DMS79 treated with DMSO at 0.1 percent for 48 hours (cell line): Measurements from ENCODE around the gene ODAM.
"Not testable (repeated sequence)": the region's sequence is repeated elsewhere in the genome, so short reads cannot be mapped to it uniquely, and the experiment has no call there.

ENCODE experiments used
- DNase-seq: peaks from one replicate; lab custom pipeline; 2025; lab: John Stamatoyannopoulos, UW

The ODAM gene, protein sequence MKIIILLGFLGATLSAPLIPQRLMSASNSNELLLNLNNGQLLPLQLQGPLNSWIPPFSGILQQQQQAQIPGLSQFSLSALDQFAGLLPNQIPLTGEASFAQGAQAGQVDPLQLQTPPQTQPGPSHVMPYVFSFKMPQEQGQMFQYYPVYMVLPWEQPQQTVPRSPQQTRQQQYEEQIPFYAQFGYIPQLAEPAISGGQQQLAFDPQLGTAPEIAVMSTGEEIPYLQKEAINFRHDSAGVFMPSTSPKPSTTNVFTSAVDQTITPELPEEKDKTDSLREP

GRCh38 chr4:70195425-70195824, at the start of gene ODAM:
ODAM (plus strand) TSS chr4:70195725; CDS start chr4:70196544, 819 bp downstream.
- no peak for DNase-seq

DNA sequence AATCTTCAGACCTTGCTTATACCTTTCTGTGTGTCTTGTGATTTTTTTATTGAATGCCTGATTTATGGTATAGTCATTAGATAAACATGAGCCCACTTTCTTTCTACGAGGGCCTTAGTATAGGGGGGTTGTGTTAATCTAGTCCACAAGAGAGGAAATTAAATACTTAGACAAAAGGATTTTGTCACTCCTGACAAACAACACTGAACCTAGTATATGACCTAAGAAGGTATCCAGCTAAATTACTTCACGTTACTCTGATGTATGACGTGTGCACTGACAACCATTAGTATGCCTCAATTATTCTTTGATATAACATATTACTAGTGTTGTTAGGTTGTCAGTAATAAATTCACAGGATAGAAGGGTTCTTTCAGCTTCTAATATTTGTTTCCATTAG, 44.3 kb upstream of the ODAM start:
- no peak for DNase-seq

GRCh38 chr4:70152088-70152487, 43.4 kb upstream of the ODAM start:
- DNase-seq = no peak

DNA sequence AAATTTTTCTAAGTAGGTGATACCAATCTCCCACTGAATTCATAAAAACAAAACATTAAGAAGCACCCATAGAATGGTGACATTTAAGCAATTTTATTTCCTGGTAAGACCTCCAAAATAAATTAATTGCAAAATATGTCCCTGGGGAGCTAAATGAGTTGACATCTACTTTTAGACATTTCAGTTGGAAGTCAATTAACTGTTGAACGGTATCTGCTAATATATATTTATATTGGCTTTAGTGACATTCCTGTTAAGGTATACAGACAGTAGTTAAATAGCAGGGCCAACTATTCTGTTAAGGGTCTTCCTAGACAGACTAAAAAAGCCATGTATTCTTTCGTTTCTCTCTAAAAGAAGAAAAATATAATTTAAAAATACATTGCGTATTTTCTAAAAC, 41.6 kb upstream of the ODAM start, which contains the start of gene PRR27:
Gene PRR27 (plus strand): TSS at position 301 of the 400 bp plus-strand sequence. CDS start 139 bp downstream, outside the sequence.
- no peak for DNase-seq

- no peak for DNase-seq
Measured at GRCh38 chr4:70158576-70158975, 36.9 kb upstream of the ODAM start.

- no peak for DNase-seq
Measured at GRCh38 chr4:70177090-70177489, 18.4 kb upstream of the ODAM start.

DNA sequence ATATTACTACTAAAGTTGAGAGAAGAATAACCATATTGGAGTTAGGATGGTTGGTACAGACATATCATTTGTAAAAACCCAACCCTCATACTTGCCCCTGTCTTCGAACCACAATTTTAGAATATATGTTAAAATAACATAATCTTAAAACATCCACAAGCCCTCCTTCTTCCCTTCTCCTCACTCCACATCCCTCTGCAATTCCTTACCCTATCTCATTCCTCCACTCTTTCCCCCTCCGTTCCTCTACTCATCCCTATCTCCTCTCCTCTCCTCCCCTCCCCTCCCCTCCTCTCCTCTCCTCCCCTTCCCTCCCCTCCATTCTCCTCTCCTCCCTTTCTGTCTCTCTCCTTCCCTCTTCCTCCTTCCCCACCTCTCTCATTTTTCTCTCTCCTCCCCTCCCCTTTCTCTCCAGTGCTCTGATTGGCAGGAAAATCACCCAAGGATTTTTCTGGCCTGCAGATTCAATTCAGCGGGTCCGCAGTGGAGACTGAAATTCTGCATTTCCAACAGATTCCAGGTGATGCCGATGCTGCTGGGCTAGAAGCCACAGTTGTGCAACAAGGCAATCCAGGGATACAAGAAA, 17.4 kb upstream of the ODAM start:
- no peak for DNase-seq

- DNase-seq = no peak
Measured at GRCh38 chr4:70179811-70180210, 15.7 kb upstream of the ODAM start.

GRCh38 chr4:70181864-70182263, 13.7 kb upstream of the ODAM start:
- DNase-seq = no peak

DNA sequence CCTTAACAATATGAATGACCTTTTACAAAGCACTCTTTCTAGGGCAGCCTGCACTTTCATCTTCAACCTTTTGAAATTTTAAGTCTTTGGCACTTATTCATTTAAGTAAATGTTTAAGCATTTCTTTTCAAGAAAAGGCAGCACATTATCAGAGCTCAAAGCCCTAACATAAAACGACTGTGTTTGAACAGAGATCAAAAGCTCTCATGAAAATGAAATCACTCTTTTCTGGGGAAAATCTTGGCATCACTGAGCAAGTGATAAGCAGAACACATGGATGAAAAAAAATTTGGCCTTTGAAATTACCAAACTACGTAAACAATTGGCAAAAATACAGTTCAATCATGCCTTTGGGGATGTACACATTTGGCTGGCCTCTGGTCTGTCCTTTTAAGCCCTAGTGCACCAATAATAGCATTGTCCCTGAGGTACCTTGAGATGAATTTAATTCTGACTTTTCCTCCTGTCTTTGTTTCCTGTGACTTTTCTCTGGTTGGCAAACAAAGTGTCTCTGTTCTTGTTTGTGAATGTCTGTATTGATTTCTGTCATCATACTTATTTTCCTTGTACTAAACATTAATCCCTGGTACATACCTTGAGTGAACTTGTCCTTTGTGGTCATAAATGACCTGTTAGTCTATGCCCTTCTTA, 12.9 kb upstream of the ODAM start:
- DNase-seq = no peak

DNA sequence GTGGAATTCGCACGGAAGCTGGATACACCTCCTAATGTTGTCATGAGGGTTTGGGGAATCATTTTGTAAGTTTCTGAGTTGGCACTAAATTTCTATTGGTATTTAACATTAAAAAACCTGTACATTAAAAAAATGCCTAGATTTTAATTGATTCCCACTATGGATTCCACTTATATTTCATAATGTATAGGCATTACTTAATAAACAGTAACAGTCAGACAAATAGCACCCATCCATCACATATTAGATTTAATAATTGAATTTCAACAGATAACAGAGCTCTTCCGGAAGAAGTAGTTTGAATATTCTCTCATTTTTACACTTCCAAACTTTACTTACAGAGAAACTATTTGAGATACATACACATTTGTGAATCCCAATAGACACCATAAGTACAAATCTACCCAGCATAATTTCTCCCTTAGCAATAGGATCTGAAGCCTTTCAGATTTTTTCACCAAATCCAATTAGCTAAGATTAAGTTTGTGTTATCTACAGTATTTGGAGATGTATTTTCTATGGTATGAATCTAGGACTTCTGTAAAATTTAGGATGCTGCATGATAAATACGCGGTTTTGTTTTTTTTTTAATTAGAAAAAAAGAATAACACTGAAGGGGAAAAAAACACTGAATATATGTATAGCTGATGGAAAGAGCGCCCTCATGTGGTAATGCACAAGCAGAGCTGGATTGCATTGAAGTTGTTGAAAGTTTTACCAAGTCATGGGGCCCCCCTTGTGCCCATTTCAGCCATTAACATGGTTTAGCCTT, 12.2 kb upstream of the ODAM start:
- DNase-seq = no peak

- no peak for DNase-seq
Measured at GRCh38 chr4:70183940-70184246, 11.6 kb upstream of the ODAM start.

DNA sequence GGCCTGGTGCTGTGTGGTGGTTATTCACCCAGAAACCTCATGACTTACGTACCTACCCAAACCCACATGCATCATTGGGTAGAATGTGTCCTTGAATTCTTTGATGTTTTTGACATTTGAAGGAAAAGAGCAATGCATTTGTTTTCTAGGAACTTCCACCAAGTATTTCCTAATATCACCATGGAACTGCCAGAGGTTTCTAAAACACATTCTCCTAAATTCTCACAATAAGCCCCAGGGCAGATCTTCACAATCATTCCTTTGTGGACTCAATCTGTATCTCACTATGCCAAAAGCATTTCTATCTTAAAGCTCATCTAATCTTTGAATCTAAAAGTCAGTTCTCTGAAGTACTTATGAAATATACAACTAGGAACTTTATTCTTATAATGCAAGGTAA, 8.3 kb upstream of the ODAM start:
- no peak for DNase-seq

- no peak for DNase-seq
Measured at GRCh38 chr4:70190579-70190978, 4.9 kb upstream of the ODAM start.

DNA sequence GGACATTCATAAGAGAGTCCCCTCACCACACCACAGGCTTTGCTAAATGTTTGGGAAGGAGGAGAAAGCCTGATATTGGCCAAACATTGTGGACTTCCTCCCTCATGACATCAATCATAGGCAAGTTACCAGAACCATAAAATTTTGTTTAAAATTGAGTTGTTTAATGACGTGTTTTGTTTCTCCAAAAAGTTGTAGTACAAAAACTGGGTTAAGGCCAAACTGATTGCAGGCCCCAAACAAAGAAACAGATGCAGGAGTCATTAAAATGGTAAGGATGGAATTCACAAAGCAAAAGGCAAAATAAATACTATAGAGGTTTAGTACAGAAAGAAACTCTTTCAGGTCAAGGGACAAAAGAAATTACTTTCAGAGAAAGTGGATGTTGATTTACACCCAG, 3.9 kb upstream of the ODAM start:
- DNase-seq = no peak

- DNase-seq = no peak
Measured at GRCh38 chr4:70192895-70193294, 2.6 kb upstream of the ODAM start.

DNA sequence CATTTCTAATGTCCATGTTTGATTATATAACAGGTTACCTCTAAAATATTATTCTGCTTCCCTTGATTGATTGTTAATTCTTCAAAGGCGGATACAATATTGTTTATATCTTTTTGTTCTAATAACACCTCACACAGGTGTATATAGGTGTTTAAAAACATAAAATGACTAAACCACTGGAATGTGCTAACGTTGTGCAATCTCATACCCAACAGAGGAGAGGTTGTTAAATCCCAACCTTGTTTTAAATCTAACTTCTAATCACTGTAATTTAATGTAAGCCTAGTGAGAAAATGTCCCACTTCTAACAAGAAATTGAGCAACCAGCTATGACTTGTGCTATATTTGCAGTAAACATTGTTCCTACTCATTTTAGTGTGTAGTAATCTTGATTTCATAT, 1.3 kb downstream of the ODAM start:
- no peak for DNase-seq

GRCh38 chr4:70197842-70198241, 2.3 kb downstream of the ODAM start:
- no peak for DNase-seq

- no peak for DNase-seq
Measured at GRCh38 chr4:70203601-70204000, 8.1 kb downstream of the ODAM start.

GRCh38 chr4:70212752-70213151, 17.2 kb downstream of the ODAM start:
- not testable (repeated sequence) for DNase-seq

GRCh38 chr4:70216109-70216508, 20.6 kb downstream of the ODAM start:
- not testable (repeated sequence) for DNase-seq

DNA sequence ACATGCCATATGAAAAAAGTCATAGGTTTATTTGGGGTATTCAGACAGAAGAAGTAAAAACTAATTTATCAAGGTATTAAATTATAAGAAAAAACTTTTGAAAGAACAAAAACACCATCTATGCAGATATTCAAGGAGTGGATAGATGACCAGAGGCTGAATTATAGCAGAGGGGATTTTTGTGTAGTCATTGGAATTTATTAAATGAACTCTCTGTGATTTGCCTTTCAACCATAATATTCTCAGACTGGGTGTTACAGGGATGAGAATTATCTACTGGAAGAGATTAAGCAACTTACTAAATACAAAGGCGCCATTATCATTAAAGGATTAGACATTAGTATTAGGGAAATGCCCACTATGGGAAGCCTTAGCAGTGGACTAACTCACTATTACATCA, 21.0 kb downstream of the ODAM start:
- DNase-seq = not testable (repeated sequence)

- not testable (repeated sequence) for DNase-seq
Measured at GRCh38 chr4:70221389-70221788, 25.9 kb downstream of the ODAM start.
